Tibial nerve (tissue), 3 donors: ENCODE measurements around the gene ARAP3.

ENCODE experiments used
- POLR2A ChIP-seq, 2 donors: fragments of 450-650 bp; IDR thresholded peaks; one replicate each; pipeline ENCODE4 v1.6.1; 2017; ENCODE audit warnings: antibody characterized with exemption in 2 of 2, mild to moderate bottlenecking in 2 of 2, moderate library complexity in 2 of 2
- TF ChIP-seq, protein P1 (sequence below), 5 experiments: fragments of 200-600 bp in 3 of 5; fragments of 450-650 bp in 2 of 5; sonication (generic) in 3 of 5; IDR thresholded peaks; one replicate each; pipeline ENCODE4 v1.5.1; 2016 to 2019; ENCODE audit warnings: antibody characterized with exemption in 5 of 5, mild to moderate bottlenecking in 3 of 5, moderate library complexity in 2 of 5

DNA sequence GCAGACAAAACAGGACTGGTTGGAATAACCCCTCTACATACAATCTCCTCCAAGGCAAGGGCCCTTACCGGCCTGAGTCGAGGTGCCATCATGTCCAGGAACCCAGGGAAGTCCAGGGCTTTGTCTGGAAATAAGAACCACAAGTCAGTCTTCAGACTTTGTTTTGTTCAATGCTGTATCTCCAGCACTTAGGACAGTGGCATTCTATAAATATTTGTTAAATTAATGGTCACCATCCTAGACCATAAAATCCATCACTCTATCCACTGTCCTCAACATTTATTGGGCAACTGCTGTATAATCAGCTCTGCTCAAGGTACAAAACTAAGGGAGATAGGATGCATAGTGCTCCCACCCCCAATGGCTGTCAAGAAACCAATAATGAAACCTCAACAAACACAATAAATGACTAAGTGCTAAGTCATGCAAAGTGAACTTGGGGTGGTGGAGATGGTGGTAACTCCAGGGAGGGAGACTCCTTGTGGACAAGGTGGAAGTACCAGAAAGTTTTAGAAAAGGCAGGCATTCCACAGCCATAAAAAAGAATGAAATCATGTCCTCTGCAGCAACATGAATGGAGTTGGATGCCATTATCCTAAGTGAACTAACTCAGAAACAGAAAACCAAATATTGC is 40.3 kb downstream of the ARAP3 start:
- TF ChIP-seq, protein P1, sequence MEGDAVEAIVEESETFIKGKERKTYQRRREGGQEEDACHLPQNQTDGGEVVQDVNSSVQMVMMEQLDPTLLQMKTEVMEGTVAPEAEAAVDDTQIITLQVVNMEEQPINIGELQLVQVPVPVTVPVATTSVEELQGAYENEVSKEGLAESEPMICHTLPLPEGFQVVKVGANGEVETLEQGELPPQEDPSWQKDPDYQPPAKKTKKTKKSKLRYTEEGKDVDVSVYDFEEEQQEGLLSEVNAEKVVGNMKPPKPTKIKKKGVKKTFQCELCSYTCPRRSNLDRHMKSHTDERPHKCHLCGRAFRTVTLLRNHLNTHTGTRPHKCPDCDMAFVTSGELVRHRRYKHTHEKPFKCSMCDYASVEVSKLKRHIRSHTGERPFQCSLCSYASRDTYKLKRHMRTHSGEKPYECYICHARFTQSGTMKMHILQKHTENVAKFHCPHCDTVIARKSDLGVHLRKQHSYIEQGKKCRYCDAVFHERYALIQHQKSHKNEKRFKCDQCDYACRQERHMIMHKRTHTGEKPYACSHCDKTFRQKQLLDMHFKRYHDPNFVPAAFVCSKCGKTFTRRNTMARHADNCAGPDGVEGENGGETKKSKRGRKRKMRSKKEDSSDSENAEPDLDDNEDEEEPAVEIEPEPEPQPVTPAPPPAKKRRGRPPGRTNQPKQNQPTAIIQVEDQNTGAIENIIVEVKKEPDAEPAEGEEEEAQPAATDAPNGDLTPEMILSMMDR (IDR thresholded peaks at IDR 0.05), result no peak
- no peak for TF ChIP-seq POLR2A (IDR thresholded peaks at IDR 0.05)
